Stimulated activated CD8-positive, alpha-beta memory T cell treated with anti-CD3 and anti-CD28 coated beads, Interleukin-15, amount 100 ng/mL, for 4 hours (primary cell): Measurements from ENCODE around the gene ATF7.

Source experiments
- DNase-seq, 2 donors: peaks; one replicate each; pipeline ENCODE4 v3.0.0-alpha.2; 2020; ENCODE audit warnings: low read depth in 2 of 2

The ATF7 gene

DNA sequence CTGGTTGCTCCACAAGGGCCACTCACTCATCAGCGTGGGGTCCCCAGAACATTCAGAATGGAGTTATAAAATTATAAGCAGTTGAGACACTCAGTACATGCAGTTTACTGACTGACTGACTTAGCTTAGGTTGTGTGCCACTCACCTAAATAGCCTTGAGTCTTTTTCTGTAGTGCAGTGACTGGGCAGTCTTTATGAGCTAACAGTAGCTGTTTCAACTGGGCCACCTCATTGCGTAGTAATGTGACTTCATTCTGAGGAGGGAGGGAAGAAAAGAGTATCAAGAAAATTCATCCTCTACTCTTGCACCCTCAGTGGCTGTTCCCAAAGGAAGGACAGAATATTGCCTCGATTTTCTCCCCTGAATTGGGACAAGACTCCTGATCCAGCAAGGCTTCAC lies 103.1 kb downstream of the ATF7 start:
- no peak for DNase-seq

GRCh38 chr12:53518381-53518780 lies 107.8 kb downstream of the ATF7 start:
- DNase-seq = no peak

- no peak for DNase-seq
Observed at GRCh38 chr12:53516758-53517455, 109.3 kb downstream of the ATF7 start.

DNA sequence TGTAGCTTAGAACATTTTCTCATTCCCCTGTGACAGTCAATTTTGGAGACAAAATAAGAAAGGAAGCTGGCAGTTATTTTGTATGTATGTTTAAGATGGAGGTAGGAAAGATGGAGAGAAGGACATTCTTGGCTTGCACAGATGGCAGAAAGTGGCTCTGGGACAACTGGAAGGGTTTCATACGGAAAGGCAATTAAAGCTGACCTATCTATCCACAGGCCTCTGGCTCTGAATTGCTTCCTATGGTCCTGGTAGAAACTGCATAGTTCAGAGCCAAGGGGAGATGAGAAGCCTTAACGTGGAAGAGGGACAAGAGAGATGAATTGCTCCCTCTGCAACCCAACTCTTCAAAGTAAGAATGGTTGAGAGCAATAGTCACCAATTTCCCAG lies 110.9 kb downstream of the ATF7 start:
- no peak for DNase-seq

DNA sequence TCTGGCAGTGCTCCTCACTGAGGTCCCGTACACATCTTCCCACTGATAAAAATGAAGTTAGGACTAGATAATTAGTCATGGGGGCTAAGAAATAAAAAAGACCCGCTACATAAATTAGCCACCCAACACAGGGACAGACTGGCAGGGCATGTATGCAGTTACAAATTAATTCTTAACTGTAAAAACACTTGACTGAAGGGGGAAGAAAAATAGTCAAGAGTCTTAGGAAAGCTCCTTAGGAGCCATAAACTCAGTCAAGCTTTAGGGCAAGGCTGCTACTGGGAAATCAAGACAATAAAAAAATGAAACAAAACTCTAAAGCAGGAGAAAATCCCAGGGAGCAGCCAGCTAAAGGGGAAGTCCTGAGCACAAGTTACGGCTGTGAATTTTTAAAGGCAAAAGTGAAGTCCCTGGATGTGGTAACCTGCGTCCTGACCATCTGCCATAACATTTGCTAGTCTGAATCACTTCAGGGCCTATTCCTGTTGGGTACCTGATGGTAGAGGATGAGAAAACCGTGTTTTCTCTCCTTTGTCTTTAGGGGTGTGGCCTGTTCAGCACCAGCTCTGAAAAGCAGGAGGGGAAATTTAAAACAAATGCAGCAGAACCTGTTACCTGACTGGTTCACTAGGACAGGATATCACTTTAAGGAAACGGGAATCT lies 111.4 kb downstream of the ATF7 start:
- no peak for DNase-seq

DNA sequence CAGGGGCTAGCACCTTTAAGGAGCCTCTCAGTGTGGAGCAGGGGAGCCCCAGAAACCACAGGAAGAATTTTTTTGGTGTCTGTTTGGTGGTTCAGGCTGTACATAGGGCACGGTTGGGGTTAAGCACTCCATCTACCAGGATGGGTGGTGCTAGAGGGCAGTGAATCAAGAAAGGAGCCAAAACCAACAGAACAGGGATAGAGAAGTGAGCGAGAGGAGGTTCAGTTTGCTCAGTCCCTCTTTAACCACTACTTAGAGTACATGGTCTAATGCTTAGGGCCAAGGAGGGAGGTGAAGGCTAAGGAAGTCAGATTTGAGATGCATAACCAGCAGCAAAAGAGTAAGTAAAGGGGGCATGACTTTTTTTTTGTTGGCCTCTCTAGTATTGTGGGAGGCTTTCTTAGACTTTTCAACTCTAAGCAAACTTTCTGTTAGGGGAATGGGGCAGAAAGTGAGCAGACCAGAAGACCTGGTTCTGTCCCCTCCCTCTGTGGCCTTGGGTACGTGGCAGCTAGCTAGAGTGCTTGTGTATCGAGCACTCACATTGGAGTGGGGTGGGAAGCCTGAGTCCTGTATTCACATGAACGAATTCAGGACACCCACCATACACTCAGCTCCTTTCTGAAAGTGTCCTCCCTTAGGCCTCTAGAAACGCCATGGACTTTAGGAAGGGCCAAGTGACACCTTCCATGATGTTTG lies 112.3 kb downstream of the ATF7 start:
- no peak for DNase-seq

- no peak for DNase-seq
Observed at GRCh38 chr12:53510181-53510812, 115.9 kb downstream of the ATF7 start.

GRCh38 chr12:53508534-53509170 lies 117.5 kb downstream of the ATF7 start:
- peak; percentile 47 to 68 for DNase-seq

DNA sequence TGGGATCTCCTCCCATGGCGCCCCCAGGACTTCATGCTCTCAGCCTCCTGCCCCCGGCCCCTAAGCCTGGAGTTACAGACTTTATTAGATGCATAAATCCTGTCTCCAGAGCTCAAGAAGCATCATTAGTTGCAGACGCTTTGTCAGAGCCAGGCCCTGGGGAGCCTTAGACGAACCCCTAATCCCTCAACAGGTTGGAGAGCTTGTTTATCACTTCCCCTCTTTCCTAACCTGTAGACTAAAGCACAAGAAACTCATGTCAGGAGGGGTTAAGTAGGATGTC lies 118.6 kb downstream of the ATF7 start:
- no peak for DNase-seq

DNA sequence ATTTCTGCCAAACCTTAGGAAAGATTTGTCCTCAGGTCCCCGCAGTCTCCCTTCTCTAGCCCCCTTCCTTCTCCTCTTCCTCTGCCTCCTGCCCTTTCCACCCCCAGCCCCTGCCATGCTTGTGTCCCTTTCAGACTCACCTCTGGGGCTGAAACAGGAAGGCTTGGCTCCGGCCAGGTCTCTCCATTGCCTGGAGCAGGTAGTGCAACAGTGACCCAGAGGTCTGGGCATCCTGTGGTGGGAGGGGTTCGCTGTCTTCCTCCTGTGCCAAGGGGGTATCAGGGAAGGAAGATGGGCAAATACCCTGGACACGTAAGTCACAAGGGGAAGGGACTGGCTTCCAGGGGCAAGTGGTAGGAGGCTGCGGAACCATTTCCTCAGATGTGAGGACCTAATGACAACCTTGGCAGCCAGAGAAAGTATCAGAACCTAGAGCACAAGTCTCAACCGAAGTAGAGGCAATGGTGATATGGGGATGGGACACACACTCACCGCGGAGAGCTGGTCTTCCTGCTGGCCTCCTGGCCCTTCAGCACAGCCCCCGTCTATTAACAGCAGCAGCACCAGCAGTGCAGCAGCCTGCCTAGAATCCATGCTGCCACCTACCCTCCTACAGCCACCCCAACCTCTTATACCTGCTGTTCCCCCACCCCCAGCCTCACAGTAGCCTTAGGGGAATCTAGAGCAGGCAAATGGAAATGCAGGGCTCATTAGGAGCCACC lies 119.1 kb downstream of the ATF7 start, which contains the start of gene NPFF:
Gene NPFF (minus strand): TSS at position 604 of the 722 bp plus-strand sequence. CDS start 10 bp downstream, at position 594.
- no peak for DNase-seq

DNA sequence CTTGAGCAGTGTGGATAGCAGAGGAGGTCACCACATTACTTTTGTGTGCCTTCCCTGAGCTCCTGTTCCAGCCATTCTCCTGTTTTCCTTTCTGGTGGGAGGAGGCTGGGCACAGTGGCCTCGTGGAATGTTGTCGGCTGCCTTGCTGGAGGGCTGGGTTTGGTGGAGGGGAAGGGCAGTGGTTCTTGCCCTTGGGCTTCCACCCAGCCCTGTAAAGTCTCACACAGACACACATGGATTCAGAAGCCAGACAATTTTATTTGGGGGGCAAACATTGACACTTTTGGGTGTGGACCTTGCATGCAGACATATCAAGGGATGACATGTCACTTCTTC lies 119.8 kb downstream of the ATF7 start:
- DNase-seq = no peak

DNA sequence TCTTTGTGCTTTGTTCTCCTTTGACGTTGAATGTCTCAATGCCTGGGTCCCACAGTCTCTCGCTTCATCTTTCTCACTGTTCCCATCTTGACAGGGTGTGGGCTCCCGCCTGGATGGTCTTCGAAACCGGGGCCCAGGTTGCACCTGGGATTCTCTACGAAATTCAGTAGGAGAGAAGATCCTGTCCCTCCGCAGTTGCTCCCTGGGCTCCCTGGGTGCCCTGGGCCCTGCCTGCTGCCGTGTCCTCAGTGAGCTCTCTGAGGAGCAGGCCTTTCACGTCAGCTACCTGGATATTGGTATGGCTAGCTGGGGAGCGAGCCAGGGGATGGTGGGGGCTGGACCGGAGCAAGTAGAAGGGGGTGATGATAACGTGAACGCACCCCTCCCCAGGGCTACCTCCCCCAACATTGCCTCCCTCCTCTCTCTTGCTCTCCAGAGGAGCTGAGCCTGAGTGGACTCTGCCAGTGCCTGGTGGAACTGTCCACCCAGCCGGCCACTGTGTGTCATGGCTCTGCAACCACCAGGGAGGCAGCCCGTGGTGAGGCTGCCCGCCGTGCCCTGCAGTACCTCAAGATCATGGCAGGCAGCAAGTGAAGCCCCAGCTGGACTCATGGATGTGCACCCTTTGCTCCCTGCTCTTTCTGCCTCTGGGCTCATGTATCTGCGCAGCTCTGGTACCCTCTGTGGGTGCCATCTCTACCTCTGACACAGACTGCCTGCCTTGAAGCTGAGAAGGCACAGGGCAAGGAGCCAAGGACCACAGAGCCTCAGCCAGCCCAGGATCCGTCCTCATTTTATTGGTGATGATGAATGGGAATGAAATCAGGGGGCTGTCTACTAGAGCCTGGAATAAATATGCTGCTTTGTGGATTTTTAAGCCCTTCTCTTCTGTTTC lies 120.4 kb downstream of the ATF7 start:
- DNase-seq = no peak

DNA sequence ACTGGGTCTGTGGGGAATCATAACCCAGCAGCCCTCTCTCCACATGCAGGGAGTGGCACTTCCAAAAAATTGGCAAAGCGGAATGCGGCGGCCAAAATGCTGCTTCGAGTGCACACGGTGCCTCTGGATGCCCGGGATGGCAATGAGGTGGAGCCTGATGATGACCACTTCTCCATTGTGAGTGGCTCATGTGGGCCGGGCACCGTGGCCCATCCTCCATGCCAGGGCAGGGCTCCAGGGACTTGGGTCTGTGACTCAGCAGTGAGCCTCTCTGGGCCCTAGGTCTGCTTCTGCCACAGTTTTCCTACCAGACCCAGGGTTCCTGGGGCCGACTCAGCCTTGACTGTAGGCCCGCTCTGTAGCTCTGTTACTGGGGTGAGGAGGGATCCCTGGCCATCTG lies 121.1 kb downstream of the ATF7 start:
- DNase-seq = no peak

GRCh38 chr12:53504004-53504920 lies 121.9 kb downstream of the ATF7 start:
- DNase-seq = no peak

DNA sequence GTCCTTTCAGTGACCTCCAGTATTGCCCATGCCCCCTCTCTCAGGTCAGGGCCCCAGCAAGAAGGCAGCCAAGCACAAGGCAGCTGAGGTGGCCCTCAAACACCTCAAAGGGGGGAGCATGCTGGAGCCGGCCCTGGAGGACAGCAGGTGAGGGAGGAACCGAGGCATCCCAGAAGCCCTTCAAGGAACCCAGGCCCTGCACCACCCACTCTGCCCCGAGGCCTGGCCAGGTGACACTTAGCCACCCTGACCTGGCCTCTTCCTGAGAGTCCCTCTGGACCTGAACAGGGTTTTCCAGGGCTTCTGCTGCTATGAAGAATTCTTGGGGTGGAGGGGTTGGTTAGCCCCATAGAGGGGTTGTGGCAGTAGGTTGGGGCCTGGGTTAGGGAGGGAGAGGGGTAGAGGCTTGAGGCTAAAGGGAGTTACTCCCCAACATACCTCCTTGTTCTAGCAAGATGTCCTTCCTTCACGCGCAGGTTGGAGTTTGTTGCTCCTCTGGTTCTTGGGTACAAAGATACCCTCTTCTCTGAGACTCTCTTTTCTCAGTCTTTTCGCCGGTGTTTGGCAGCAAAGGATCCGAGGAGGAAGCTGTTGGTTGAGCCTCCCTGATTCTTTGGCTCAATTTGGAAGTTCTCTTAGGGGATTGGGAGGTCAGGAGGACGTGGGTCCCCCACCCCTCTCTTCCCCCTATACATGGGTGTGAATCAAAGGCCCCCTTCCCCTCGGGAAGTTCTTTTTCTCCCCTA lies 123.0 kb downstream of the ATF7 start:
- DNase-seq = no peak

DNA sequence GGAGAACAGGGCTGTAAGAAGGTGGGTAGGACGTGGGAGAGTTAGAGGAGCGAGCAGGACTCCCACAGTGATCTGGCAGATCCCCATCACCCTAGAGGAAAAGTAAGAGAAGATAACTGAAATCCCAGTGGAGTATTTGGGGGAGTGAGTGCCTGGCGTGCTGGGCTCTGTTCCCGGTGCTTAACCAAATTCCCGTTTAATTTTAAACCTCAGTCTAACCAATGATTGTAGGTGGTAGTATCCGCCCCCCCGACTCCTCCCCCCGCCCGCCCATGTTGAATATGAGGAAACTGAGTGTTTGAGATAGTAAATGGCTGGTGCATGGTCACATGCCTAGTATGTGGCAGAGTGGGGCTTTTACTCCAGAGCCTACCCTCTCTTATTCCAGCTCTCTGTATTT lies 123.9 kb downstream of the ATF7 start:
- no peak for DNase-seq

DNA sequence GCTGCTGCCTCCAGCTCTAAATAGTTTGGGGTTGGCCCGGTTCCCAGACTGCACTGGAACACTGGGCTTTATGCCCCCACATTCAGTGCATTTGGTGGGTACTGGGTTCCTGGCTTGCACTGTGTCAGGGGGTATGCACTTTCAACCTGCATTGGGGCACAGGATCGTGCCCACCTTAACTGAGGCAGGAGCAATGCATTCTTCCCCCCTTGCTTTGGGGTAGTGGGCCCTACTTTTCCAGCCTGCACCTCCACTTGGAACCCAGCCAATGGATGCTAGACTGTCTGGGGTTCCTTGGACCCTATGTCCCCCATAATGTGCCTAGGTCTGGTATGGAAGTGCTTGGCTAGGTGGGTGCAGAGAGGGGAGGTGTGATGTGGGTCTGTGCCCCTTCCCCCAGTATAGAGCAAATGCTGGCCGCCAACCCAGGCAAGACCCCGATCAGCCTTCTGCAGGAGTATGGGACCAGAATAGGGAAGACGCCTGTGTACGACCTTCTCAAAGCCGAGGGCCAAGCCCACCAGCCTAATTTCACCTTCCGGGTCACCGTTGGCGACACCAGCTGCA lies 124.5 kb downstream of the ATF7 start:
- DNase-seq = no peak
